Erythroblast (primary cell): ENCODE results near the gene LRP1.

Experiments
- GATA1 ChIP-seq: IDR thresholded peaks from 2 replicates; pipeline ENCODE4 v1.6.1; 2011; ENCODE audit warnings: low read depth, mild to moderate bottlenecking, control low read depth, low read length, moderate library complexity
- POLR2A ChIP-seq: IDR thresholded peaks from 2 replicates; pipeline ENCODE4 v1.6.1; 2011; ENCODE audit warnings: mild to moderate bottlenecking, low read length

GRCh38 chr12:57086493-57087009, 41.7 kb upstream of the LRP1 start:
- no peak for TF ChIP-seq POLR2A
- no peak for TF ChIP-seq GATA1
